Globus pallidus (tissue), 1 donor: Measurements from ENCODE around the gene ARAP1.
A peak's percentile ranks its signal among the peaks of the same experiment; 100 is the strongest.

ENCODE experiments used
- DNase-seq: peaks from one replicate; pipeline ENCODE4 v3.0.0-alpha.2; 2015; ENCODE audit warnings: low spot score

The ARAP1 gene

DNA sequence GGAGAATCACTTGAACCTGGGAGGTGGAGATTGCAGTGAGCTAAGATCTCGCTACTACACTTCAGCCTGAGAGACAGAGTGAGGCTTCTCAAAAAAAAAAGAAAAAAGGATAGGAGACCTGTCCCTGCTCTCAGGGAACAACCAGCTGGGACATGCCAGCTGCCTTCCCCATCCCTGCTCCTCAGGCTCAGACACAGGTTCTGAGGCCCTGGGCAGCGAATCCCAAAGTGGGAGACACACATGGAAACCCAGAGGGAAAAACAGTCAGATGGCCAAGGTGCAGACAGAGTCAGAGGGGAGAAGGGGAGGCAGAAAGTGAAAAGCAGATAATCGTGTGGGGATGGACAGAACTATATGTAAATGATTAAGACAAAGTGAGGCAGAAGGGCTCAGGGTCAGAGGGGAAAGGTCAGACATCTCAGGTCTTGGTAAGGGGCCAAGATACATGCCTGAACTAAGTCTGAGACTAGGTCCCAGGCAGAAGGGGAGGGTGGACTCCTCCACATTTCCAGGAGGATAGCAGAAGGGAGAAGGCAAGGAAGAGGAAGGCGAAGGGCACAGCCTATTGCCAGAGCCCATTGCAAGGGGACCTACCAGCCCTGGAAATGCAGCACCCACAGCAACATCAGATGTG lies 27.4 kb upstream of the ARAP1 start:
- no peak for DNase-seq

DNA sequence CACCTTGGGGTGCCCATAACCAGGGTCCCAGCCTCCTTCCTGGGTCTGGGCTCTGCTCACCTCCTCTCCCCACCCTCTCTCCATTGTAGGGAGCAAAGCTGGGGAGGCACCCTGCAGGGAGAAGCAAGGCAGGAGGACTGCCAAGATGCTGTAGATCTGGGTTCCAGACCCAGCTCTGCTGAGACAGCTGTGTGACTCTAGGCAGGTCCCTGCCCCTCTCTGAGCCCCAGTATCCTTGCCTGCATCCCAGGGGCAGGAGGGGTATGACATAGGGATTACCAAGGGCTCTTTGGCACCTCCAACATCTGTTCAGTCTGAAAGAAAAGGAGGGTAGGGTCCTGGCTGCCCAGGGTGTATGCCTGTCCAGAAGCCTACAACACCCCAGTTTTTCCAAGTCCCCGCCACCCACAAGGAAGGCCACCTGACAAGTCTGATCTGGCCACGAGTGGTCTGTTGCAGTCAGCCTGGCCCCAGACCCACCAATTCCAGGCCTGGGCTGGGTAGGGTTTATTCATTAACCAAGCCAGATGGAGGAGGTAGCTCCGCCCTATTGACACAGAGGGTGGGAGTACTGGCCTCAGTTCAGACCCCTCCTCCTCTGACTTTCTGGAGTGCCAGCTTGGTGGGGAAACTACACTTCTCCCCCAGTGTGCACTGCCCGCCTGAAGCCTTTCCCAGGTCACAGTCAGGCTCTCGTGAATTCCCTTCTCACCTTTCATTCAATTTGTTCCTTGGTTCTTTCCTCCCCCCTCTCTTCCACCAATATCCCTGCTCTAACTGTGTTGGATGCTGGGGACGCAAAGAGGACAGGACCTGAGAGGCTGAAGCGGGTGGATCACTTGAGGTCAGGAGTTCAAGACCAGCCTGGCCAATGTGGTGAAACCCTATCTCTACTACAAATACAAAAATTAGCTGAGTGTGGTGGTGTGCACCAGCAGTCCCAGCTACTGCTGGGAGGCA lies 26.6 kb upstream of the ARAP1 start:
- no peak for DNase-seq

DNA sequence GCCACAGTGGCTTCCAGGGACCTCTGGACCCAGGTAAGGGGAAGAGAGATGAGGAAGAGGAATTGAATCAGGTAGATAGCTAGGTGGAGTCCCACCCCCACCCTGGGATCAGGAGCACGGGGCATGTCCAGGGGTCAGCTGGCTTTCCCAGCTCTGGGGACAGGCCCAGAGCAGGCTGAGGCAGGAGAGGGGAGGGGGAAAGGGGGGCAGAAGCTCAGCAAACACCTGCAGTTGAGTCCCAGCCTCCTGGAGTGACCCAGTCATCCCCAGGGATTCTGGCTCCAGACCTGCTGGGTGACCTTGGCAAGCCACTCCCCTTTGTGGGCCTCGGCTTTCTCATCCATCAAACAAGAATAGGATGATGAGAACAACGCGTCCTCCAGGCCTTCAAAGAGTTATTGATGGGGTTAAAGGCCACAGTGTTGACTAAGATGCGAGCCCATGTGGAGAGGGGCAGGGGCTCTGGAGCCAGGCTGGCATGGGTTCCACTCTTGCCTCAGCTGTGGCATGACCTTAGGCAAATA lies 25.6 kb upstream of the ARAP1 start:
- peak; percentile 40 for DNase-seq

DNA sequence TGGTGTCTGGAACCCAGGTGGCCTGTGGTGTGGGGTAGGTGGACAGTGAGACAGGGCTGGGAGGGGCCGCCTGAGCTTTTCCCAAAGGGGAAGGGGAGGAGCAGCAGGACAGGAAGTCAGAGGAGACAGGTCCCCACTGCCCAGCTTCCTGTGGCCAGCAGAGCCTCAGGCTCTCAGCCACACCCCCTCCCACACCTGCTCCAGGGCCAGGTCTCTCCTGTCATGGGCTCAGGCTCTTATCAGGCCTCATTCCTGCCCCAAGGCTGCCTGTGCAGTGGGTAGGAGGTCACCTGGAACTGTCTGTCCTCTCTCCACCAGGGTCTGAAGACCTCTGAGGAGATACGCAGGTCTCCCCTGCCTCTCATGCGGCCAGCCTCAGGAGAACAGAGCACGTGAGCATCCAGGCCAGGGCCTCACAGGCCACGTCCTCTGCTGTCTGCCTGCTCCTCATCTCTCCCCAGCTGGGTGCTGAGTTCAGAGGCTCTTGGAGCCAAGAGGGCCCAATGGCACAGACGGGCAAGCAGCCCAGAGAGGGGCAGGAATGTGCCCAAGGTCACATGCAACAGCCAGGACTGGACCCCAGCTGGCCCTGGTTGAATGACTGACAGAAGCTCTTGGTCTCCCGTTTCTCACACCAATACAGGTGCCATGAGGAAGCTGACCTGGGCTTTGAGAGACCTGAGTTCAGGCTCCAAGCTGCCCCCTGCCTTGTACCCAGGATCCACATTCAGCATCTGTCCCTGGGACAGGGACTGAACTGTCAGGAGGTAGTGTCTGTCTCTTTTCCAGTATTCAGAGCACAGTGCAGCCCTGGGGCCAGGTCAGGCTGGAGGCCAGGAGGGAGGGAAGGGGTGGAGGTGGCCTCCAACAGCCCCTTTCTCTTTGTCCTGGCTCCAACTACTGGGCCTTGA lies 24.9 kb upstream of the ARAP1 start:
- peak; percentile 89 for DNase-seq

DNA sequence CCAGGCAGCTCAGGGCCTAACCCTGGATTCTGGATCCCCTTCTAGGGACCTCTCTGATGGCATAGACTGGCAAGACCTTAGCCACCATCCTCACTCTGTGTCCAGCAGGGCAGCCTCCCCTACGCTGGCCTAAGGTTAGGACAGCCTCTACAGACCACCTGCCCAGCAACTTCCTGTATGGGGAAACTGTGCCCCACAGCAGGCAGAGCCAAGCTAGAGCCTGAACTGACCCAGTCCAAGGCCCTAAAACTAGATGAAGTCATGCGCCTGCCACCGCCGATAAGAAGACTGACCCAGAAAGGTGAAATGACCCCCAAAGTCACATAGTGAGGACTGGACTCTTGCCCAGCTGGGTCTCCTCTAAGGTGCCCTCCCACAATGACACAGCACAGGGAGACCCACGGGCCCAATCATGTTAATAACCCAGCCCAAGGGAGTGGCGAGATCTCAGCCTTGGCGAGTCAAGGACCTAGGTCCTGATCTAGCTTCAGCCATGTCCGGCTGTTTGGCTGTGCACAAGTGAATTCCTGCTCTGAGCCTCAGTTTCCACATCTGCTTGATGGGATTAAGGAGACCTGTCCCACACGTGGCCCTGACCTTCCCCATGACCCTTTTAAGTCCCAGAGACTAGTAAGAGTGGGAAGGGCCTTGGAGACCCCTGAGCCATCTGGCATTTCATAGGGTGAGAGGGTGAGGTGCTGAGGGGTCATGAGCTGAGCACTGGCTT lies 24.1 kb upstream of the ARAP1 start:
- DNase-seq: no peak

DNA sequence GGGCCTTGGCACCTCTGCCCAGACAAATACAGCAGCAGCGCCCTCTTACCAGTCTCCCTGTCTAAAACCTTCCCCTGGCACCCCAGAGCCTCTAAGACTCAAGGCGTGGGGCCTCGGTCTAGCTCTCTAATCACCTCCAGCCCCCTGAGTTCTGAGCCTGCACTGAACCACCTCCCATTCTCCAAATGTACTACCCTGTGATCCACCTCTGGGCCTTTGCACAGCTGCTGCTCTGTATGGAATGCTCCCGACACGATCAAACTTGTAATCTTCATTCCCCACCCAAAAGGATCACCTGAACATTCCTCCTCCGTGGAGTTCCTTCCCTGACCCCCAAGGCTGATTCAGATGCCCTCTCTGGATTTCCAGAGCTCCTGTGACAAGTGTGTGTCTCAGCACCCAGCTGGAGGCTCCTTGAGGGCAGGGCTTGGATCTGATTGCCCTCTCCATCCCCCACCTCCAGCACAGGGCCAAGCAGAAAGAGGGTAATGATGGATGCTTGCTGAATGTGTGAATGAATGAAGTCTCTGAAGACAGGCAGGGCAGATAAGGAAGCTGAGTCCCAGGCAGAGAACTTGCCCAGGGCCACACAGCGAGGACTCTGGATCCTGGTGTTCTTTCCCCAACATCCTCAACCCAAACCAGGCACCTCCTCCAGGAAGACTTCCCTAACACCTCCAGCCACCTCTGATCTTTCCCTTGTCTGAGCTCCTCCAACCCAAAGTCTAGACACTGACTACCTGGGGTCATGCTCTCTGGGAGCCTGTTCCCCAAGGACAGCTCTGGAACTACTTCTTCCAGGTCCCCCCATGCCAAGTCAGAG lies 23.3 kb upstream of the ARAP1 start:
- no peak for DNase-seq

DNA sequence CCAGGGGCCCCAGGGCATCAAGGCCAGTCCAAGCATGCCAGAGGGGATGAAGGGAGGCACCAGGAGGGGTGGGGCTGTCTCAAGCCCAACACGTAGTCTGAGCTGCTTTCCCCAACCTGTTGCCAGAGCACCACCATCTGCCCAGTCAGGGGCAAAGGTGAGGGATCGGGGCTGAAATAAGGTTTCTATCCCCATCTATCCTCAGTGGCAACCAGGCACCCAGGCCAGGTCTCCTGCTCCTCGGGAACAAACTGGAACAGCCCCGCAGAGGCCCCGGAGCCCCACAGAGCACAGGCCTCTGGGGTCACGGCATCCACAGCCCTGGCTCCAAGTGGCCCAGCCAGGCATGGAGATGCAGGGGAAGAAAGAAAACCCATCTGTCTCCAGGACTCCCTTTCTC lies 22.3 kb upstream of the ARAP1 start:
- DNase-seq: no peak

DNA sequence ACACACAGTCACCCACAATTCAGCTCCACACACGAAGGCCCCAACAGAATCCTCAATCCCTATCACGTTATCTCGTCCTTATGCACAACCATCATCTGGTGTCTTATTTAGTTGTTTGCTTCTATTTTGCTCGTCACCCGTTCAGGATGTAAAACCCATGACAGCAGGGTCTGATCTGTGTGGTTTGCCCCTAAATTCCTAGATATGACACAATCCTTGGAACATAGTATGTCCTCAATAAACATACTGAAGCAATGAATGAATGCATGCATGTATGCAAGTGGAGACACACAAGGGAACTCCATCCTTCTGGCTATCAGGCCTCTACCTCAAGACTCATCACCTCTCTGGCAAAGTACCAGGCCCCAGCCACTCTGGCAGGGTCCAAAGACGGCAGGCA lies 21.5 kb upstream of the ARAP1 start:
- no peak for DNase-seq

DNA sequence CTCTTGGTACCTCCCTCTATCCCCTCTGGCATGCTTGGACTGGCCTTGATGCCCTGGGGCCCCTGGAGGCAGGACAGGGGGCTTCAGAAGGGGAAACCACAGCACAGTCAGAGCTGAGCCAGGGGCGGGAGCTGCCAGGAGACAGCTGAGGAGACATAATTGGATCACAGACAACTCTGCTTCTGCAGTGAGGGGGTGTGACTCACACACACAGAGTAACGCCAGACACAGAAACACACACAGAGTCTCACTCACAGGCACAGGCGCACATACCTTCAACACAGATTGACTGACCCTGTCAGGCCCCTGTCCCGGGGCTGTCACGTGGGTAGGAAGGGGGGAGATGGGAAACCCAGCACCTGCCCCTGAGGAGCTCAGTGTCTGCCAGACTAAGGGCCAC lies 21.1 kb upstream of the ARAP1 start:
- peak; percentile 55 for DNase-seq

DNA sequence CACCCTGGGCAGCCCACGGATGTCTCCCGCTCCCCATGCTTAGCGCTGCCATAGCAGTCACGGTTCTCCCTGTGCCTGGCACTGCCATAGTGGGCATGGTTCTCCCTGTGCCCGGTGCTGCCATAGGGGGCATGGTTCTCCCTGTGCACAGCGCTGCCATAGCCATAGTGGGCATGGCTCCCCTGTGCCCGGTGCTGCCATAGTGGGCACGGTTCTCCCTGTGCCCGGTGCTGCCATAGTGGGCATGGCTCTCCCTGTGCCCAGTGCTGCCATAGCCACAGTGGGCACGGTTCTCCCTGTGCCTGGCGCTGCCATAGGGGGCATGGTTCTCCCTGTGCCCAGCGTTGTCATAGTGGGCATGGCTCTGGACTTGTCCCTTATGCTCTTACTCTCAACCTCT lies 19.9 kb upstream of the ARAP1 start:
- DNase-seq: no peak

DNA sequence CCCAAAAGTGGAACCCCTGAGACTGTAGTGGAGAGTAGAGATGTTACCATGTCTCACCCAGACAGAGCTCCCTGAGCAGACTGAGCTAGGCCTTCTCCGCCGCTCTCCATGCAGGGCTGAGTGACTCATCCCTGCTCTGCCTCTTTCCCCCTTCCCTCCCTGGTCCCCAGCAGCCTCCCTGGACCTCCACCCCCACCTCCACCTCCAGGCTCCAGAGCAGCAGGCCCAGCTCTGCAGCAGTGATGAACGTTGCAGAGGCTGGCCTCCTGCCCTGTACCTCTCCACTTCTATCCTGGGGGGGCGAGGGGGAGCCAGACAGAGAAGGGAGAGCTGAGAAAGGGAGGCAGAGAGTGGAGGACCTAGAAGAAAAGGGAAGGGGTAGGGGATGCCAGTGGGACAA lies 19.3 kb upstream of the ARAP1 start:
- DNase-seq: no peak

DNA sequence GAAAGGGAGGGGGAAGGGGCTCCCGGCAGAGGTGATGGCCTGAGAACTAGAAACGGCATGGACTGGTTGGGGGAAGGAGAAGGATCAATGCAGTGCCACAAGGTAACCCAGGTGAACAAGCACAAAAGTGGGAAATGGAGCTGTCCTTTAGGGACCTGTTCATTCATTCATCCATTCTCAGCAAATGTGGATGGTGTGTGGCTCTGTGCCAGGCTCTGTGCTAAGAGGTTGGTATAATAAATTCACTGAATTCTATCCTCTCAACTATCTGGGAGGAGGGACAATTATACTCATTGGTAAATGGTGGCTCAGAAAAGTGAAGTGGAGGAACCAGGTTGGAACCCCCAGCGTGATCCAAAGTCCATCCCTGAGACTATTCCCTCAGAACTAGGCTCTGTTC lies 18.6 kb upstream of the ARAP1 start:
- no peak for DNase-seq

DNA sequence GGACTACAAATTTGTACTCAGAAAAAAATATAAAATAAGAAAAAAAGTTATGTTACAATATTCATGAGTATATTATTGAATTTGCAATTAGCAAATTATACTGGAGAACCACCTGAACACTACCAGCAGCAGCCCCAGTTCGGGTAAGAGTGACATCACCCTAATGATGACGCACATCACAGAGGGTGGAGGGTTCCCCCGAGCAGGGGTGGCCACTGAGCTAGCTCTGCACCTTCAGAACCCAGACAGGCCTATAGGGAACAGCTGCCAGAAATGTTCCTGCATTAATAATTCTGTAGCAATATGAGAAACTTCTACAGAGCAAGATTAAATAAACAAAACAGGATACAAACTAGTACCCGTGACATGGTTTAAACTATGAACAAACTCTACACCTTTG lies 17.5 kb upstream of the ARAP1 start:
- no peak for DNase-seq

DNA sequence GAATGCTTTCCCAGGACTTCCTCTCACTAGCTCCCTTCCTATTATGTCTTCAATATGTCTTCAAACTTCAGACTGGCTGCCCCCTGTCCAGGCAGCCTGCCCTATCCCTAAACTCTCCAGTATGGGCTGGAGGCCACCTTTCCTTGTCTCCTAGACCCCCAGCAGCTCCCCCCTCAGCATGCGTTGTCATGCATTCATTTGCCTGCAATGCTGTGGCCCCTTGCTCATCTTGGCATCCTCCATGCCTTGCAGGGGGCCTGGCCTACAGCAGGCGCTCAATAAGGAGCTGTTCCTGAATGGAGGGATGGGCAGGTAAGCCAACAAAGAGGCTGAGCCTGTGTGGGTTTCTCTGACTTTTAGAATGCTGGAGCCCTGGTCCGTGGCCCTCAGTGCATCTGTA lies 16.4 kb upstream of the ARAP1 start:
- DNase-seq: no peak

DNA sequence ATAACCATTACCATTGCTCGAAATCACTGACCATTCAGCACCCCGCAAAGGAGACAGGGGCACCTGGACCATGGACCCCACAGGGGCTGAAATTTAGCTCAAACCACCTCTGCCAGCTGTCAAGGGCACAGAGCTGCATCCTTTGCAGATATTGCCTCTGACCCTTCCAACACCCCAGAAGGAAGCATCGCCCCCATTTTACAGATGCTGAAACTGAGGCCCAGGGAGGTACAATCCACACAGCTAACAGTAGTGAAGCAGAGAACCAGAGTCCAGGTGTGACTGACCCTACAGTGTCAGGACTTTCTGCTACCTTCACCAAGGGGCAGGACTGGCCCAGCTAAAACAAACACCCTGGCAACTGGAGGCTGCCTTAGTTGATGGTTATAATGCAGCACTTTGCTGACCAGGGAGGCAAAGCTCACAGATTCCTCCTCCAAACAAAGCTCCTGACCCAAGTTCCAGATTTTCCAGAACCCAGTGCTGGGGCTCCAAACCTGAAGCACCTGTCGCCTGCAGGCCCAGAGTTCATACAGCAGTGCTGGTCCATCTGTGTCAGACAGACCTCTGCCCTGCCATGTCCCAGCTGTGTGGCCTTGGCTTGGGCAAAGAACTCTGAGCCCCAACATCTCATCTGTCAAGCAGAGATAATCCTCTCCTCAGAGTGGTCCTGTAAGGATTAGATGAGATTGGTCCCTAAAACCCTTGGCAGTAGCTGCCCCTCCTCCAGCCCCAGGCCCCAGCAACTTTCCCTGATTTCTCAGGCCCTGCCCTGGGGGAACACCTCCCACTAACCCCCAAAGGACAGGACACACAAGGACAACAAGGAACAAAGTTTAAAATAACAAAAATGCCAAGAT lies 15.2 kb upstream of the ARAP1 start:
- DNase-seq: no peak

DNA sequence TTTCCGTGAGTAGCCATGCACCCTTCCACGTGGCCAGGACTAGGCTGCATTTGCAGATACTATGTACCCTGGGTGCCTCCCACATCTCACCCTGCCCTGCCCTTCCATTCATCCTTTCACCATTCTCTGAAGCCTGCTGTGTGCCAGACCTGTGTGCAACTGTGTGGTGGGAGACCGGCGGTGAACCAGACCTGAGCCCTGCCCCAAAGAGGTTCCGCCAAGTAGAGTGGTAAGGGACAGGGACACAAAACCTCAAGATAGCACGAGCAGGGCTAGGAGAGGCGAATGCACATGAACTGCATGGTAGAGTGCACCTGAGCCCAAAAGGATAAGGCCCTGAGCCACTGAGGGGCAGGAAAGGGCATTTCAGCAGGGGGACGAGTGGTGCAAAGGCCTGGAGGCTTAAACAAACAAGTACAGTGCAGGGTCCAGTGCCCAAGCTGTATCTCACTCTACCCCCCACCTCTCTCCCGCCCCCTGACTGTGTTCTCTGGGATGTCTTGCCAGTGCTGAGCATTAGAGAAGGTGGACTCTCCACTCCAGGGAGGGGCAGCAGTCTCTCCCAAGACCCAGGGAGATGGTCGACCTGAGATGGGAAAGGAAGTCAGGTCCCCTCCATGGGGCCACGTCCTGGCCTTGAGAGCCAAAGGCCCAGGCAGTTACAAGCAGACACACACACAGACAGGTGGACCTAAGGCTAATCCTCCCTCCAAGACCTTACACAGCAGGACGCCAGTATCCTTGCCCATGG lies 14.1 kb upstream of the ARAP1 start:
- no peak for DNase-seq

DNA sequence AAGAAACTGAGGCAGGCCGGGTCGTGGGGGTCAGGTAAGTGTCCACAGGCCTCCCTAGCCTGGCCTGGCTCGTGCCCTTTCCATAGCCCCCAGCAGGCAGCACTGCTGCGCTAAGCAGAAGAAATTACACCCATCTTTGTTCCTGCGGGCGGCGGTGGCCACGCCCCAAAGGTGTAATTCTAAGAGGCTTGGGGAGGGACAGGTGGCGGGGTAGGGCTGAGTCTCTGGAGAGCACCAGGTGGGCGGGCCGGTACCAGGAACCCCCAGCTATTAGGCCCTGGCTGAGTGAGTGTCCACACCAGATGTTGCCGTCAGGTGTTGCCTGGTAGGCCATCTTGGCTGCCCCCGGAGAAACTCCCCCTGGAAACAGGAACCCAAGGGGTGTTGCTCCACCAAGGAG lies 12.3 kb upstream of the ARAP1 start:
- DNase-seq: no peak

DNA sequence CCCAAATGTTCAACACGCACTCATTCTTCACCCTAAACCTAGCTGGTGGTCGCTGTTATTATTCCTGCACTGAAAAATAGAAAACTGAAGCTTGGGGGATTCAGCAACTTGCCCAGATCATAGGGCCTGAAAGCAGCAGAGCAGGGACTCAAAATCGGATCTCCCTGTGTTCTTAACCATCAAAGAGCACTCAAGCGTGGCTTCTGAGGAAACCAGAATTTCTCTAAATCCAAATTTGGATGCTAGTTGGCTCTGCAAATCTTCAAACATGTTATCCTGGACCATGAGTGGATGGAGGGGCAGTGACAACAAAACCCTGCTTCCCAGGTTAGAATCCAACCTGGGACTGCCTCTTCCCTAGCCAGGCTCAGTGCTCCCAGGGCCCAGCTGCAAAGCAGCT lies 11.6 kb upstream of the ARAP1 start:
- DNase-seq: no peak
